Measurements from ENCODE around the gene CD300A. TPM values are rescaled to one million over a fixed set of nuclear protein-coding genes. Genes with fewer than 3 reads are reported as not detected.

Gene CD300A
- polyA plus RNA-seq, 1 donor (not counting 4 experiments of a cell fraction or from before 2014, with no cell fraction given) = 0.07 TPM

- peak overlapping the region; percentile 31 for H3K9ac ChIP-seq (ENCODE audit: control insufficient read depth, extremely low read depth, insufficient read depth, low read length)
- H3K79me2 ChIP-seq (ENCODE audit: control insufficient read depth, insufficient read depth, low read length) = no peaks in the 10 kb centered on the region
- H3K4me1 ChIP-seq (ENCODE audit: control insufficient read depth, extremely low read depth, insufficient read depth, low read length) = peaks cover 14% of the 10 kb centered on the region
- H3K36me3 ChIP-seq (ENCODE audit: control insufficient read depth in 2 of 2, extremely low read depth in 1 of 2, insufficient read depth in 2 of 2, low read length in 2 of 2) = peaks cover 4 to 9% of the 10 kb centered on the region in 2 experiments
- peaks cover 2% of the 10 kb centered on the region for H3K9me1 ChIP-seq (ENCODE audit: control insufficient read depth, extremely low read depth, insufficient read depth, low read length)
- FAIRE-seq (no peak), DNase-seq (ENCODE audit: low read depth, low spot score) (no peak)
- peak overlapping the region; percentile 74 for H3K4me2 ChIP-seq (ENCODE audit: control insufficient read depth, extremely low read depth, insufficient read depth, low read depth, low read length)
- no peak overlapping the region for H3K4me3 ChIP-seq (ENCODE audit: control insufficient read depth in 2 of 3, extremely low read depth in 1 of 3, insufficient read depth in 2 of 3, low read depth in 1 of 3, low read length in 3 of 3)
- H3K27me3 ChIP-seq (ENCODE audit: control insufficient read depth, extremely low read depth, insufficient read depth, low read length) = no peaks in the 10 kb centered on the region
- dilution Hi-C loops (cut with MboI; ENCODE audit: extremely low pct_ligation_motif_present, low sequenced_read_pairs) = no loop called here
- no peaks in the 10 kb centered on the region for H4K20me1 ChIP-seq (ENCODE audit: control insufficient read depth, extremely low read depth, insufficient read depth, low read length)
- no peaks in the 10 kb centered on the region for H3K9me3 ChIP-seq (ENCODE audit: control insufficient read depth, low read depth, low read length)
- H3K27ac ChIP-seq (ENCODE audit: control insufficient read depth, insufficient read depth, low read length) = no peak overlapping the region
- TF ChIP-seq CTCF (optimal IDR thresholded peaks at IDR 0.05 in 1 of 3, IDR thresholded peaks at IDR 0.05 in 1 of 3, conservative IDR thresholded peaks at IDR 0.05 in 1 of 3; ENCODE audit: extremely low read depth in 1 of 3, insufficient read depth in 2 of 3, low read length in 3 of 3) (no peak), EZH2 (IDR thresholded peaks at IDR 0.05; ENCODE audit: low read length) (no peak)
- no peak overlapping the region for H2AFZ ChIP-seq (ENCODE audit: control insufficient read depth, low read length)
Observed at GRCh38 chr17:74443516-74444296, 22.7 kb upstream of the CD300A start.

GRCh38 chr17:74444406-74444805 is 22.0 kb upstream of the CD300A start:
- DNase-seq (ENCODE audit: low read depth, low spot score) (no peak), FAIRE-seq (no peak)
- H3K9me1 ChIP-seq (ENCODE audit: control insufficient read depth, extremely low read depth, insufficient read depth, low read length) = peaks cover 2% of the 10 kb centered on the region
- peaks cover 4 to 10% of the 10 kb centered on the region in 2 experiments for H3K36me3 ChIP-seq (ENCODE audit: control insufficient read depth in 2 of 2, extremely low read depth in 1 of 2, insufficient read depth in 2 of 2, low read length in 2 of 2)
- no peak overlapping the region for H3K9ac ChIP-seq (ENCODE audit: control insufficient read depth, extremely low read depth, insufficient read depth, low read length)
- dilution Hi-C loops (cut with MboI; ENCODE audit: extremely low pct_ligation_motif_present, low sequenced_read_pairs) = no loop called here
- peaks cover 14% of the 10 kb centered on the region for H3K4me1 ChIP-seq (ENCODE audit: control insufficient read depth, extremely low read depth, insufficient read depth, low read length)
- no peak overlapping the region for H2AFZ ChIP-seq (ENCODE audit: control insufficient read depth, low read length)
- H3K79me2 ChIP-seq (ENCODE audit: control insufficient read depth, insufficient read depth, low read length) = no peaks in the 10 kb centered on the region
- no peaks in the 10 kb centered on the region for H3K27me3 ChIP-seq (ENCODE audit: control insufficient read depth, extremely low read depth, insufficient read depth, low read length)
- TF ChIP-seq EZH2 (IDR thresholded peaks at IDR 0.05; ENCODE audit: low read length) (no peak), CTCF (optimal IDR thresholded peaks at IDR 0.05 in 1 of 3, IDR thresholded peaks at IDR 0.05 in 1 of 3, conservative IDR thresholded peaks at IDR 0.05 in 1 of 3; ENCODE audit: extremely low read depth in 1 of 3, insufficient read depth in 2 of 3, low read length in 3 of 3) (no peak)
- no peak overlapping the region for H3K4me3 ChIP-seq (ENCODE audit: control insufficient read depth in 2 of 3, extremely low read depth in 1 of 3, insufficient read depth in 2 of 3, low read depth in 1 of 3, low read length in 3 of 3)
- no peak overlapping the region for H3K4me2 ChIP-seq (ENCODE audit: control insufficient read depth, extremely low read depth, insufficient read depth, low read depth, low read length)
- no peaks in the 10 kb centered on the region for H3K9me3 ChIP-seq (ENCODE audit: control insufficient read depth, low read depth, low read length)
- no peak overlapping the region for H3K27ac ChIP-seq (ENCODE audit: control insufficient read depth, insufficient read depth, low read length)
- H4K20me1 ChIP-seq (ENCODE audit: control insufficient read depth, extremely low read depth, insufficient read depth, low read length) = no peaks in the 10 kb centered on the region
